ENCODE results near the gene CLASP1.

Gene CLASP1

DNA sequence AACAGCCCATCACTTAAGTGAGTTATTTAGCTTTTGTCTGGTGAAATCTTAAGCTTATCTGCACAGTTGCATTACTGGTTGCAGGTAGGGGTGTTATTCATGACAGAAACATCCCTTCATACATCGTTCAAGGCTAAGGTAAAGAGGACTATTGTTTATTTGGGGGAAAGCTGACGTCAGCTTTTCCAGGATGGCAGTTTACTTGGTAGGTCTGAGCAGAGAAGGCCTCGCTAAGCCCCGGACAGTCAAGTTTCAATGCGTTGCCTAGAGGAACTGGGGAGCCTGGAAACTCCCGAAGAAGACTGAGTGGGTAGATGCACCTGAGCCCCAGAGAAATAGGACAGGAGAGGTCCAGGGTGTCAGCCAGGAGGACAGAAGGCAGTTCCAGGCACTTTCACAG is 116.4 kb downstream of the CLASP1 start:
- no peak for DNase-seq

DNA sequence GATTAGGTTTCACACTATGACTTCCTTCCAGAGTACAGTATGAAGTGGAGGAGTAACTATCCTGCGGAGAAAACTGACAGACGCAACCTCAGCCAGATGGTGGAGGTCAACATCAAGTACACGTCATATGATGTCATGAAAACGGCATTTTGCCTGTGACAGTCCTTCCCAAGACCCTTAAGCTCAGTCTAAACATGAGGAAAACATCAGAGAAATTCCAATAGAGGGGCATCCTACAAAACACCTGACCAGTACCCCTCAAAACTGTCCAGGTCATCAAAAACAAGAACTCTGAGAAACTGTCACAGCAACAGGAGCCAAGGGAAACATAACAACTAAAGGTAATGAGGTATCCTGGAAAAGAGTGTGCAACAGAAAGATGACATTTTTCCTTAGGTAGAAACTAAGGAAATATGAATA is 116.9 kb downstream of the CLASP1 start:
- DNase-seq = no peak

DNA sequence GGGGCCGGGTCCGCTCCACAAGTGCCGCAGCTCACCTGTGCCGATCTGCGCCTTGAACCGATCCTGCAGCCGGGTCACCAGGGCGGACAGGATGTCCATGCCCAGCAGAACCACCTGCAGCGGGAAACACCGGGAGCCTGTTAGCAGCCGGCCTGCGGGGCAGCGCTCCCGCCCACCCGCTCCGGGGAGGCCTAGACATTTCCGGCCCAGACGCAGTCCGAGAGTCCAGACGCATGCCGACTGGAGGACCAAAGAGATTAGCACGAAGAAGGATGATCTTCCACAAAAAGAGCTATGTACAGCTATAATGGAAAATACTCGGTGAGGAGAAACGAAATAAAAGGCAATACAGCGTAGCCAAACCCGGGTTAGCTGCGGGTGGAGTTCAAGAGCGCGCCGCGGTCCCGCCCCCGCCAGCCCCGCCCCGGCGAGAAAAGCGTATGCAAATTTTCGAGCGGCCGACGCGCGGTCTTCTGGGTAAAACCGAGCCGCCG is 119.0 kb downstream of the CLASP1 start:
- DNase-seq = peak; percentile 89

DNA sequence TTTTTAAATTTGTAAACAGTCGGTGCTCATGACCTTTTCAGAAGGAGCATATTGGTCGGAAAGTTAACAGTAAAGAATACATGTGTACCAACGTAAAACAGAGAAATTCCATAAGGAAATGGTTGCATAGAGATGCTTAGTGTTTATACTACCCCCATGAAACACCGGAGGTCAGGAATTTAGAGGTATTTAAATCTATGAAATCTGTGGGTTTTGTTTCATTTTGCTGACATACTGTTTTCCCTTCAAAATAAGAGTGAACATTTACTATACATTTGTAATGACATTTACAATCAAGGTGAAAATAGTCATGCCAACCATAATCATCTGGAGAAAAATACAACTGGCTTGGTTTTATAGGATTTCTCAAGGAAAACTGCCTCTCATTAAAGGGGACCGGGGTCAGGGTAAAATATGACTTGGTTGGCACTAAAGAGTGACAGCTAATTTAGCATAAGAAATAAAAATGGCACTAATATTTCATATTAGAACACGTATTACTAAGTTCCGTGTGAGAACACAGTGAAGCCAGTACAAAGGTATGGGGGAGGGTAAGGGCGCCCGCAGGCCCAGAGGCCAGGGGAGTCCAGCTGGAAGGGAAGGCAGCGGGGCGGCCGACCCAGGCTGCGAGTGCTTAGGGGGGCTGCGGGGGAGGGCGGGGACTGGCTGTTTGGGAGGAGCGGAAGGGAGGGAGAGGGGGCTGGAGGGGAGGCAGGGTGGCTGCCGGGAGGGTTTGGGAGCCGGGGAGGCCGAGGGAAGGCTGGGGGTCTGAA is 119.6 kb downstream of the CLASP1 start:
- peak; percentile 63 for DNase-seq

DNA sequence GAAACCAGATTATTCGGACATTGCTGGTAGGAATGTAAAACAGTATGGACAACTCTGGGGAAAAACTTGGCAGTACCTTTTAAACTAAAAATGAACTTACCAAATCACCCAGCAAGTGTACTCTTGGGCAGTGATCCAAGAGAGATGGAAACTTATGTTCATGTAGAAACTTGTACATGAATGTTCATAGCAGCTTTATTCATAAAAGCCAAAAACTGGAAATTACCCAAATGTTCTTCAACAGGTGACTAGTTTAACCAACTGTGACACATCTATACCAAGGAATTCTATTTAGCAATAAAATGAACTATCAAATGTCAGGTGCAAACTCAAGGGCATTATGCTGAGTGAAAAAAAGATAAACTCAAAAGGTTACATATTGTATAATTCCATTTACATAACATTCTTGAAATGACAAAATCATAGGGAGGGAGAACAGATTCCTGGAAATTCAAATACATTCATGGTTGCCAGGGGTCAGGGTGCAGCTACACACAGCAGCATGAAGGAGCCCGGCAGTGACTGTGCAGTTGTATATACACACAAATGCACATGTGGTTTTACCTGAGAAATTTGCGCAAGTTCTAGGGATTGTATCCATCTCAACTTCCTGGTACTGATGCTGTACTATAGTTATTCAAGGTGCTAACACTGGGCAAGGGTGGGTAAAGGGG is 122.1 kb downstream of the CLASP1 start:
- DNase-seq = no peak

DNA sequence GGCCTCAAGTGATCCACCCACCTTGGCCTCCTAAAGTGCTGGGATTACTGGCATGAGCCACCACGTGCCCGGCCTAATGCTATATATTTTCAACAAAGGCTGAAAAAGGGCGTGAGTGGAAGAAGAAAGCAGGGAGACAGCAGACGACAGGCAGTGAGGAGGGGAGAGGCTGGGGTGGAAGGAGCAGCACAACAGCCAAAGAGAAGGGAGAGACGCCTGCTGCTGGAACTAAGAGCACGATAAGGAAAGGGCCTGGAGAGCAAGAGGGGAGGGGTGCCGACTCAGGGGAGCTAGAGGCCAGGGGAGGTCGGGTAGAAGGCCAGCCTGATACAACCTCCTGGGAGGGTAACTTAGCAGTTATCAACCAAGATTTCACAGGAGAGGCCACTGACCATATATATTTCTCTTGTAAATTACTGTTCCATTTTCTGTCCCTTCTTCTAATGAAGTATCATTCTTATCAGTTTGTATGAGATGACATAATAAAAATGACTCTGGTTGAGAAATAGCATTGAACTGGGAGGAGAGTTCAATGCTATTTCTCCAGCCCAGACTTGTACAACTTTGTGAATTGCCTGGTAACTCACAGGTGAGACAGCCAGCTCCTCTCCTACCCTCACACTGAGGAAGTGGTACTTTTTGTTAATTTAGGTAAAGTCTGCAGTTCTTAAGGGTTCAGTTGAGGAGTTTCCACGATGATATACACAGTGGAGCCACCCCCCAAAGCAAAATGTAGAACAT is 124.4 kb downstream of the CLASP1 start:
- no peak for DNase-seq

DNA sequence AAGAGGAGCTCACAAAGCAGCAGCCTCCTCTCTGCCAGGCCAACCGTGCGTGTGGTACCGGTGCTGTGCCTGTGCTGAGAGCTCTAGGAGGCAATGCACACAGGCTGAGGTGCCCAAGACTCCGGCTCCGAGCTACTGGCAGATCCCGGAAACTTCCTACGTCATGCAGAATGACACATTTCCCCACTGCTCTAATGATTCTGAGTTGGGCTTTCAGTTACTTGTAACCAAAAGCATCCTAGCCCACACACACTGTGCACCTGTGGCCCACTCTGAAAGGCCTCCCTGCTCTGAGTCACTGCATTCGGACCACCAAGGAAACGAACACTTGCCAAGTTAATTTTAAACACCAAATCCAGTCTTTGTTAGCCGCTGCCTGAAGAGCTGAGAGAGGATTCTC is 127.9 kb downstream of the CLASP1 start:
- no peak for DNase-seq

DNA sequence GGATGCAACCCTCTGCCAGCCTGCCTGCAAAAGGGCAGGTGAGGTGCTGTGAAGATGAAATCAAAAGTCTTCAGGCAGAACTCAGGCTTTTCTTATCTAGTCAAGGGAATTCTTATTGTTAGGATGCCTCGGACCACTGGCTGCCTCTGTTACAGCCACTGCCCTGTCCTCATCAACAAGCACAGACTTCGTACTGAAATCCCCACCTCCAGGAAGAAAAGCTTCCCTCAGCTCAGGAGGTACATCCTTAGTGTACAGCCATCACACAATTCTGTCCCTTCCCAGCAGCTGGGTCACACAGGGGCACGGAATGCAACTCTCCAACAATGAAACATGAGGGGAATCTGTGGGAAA is 128.6 kb downstream of the CLASP1 start:
- DNase-seq = no peak

DNA sequence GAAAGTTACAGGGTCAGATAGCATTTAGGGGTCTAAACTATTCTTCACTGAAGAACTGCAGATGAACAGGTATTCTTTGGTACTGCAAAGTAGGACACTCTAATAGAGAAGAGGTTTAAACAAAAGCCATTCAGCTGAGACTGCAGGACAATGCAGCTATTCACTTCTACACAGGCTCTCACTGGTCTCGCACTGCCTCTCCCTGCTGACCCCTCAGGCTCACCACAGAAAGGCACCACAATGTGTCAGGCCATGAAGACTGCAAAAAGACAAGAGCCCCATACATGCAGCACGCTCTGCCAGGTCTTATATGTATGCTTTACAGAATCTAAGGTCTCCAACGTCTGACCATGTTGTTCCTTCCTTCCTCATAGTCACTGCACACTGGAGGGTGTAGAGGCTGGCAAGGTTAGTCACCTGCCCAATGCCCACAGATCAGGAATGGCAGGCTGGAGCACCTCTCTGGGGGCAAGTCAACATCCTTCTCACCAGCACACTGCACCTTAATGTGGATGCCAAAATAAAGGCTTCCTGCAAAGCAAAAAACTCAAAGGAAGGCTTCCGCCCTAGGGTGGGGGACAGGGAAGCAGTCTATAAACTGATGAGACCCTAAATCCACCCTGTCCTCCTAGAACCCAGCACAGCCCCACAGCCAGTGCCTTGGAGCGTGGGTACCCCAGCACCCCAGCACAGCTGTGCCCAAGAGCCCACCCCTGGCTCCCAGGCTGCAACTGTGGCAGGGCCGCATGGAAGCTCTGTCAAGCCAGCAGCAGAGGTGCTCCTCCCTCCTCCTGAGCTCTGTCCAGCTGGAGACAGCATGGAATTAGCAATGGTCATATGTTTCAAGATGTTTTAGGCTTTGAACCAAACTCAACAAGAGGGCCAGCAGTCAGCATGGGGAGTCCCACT is 129.3 kb downstream of the CLASP1 start:
- DNase-seq = no peak

DNA sequence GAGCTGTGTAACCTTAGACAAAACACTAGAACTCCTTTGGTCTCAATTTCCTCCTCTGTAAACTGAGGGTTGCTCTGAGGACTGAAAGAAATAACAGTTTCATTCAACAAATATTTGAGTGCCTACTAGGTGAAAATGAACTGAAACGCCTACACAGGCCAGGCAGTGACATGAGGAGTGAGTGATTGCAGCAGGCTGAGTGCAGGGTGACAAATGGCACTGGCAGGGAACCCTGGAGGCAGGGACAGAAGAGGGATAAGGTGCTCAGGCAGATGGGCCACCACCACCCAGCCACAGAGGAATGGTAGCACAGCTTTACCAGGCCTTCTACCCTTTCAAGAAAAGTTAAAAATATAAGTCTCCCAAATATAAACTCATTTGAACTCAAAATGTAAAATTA is 130.1 kb downstream of the CLASP1 start:
- no peak for DNase-seq

DNA sequence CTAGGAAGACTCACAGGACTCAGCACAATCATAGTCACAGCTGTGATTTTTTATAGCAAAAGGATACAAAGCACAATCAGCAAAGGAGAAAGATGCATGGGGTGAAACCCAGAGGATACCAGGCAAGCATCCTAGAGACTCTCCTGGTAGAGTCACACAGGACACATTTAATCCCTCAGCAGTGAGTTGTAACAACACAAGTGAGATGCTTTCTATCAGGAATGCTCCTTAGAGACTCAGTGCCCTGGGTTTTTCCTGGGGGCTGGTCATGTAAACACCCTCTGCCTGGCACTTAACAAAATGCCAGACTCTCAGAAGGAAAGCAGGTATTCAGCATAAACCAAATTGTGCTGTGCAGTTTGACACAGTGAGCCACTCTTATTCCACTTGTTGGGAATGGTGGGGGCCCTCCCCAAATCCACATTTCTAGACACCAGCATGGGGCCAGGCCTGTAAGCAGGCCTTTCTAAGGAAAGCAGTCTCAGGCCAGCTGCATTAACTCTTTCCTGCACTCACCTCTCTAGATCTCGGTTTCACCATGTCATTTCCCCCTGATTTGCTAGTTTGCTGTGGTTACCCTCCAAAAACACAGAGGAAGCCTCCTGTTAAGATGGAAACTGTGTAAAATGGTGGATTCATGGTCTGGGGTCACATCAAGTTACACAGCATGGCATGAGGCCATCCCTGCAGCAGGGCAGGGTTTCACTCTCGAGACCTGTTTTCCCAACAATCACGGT is 135.5 kb downstream of the CLASP1 start:
- DNase-seq = no peak

DNA sequence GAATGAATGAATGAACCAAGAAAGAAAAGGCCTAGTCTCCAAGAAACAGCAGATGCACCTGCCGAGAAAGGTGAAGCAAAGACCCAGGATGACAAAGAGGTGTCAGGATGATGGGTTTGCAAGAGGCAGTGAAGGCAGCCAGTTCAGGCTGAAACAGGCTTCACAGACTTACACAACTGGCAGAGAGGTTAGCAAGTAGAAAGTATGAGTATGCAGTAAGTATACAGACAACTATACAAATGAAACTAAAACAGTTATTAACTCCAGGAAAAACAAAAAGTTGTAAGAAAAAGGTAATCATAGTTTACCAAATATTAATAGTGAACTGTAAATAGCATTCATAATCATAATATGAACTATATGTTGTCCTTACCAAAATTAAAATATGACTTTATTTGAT is 138.4 kb downstream of the CLASP1 start:
- DNase-seq = no peak

DNA sequence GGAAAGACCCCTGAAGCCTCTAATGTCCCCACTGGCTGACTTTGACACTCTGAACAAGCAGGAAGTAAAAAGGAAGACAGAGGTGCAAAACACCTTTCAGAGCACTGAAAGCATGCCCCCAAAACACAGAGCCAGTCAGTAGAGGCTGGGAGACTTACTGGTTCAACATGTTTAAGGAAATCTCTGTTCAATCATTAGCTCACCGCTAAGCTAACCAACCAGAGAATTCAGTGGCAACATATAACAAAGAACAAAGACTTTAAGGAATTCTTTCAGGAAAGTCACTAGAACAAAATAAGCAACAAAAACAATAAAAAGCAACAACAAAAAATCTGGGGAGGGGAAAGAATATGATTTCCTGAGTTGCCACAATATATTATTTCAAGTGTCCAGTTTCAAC is 142.6 kb downstream of the CLASP1 start:
- no peak for DNase-seq

DNA sequence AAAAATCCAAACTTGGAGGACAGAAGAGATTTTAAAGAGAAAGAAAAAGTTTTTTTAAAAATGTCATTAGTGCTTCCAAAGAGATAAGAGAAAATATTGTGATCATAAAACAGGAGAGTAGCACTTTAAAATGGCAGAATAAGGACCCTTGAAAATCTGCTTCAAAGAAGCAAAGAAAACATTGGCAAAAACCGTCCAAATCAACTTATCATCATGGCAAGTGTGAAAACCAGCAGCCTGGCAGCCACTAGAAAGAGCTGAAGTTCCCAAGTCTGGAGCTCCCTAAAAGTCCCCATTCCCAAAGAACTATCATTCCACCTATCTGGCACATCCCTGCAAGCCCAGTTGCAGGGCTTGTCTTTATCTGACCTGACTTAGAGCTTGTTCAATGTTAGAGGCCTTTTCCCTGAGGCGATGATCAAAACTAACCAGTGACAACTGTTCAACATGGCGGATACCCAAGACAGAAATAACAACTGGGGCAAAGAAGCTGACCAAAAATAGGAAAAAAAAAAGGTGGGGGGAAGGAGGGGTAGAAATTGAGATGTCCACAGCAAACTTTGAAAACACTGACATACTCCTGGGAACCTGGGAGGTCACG is 143.2 kb downstream of the CLASP1 start:
- no peak for DNase-seq

DNA sequence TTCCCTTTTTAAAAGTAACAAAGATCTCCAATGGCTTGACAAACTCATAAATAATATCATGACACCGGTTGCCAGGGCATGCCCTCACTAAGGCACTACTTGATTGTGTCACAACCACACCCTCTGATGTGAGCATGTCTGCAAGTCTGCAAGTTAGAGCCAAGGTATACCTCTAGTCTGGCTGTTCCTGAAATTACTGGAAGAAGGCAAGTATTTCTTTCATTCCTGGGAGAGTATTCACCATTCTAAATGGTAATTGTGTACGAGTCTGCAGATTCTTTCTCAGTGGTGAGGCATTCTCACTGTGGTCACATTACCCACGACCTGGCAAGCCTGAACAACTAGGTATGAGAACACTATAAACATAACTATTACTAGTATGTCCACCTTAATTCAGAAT is 144.3 kb downstream of the CLASP1 start:
- no peak for DNase-seq

DNA sequence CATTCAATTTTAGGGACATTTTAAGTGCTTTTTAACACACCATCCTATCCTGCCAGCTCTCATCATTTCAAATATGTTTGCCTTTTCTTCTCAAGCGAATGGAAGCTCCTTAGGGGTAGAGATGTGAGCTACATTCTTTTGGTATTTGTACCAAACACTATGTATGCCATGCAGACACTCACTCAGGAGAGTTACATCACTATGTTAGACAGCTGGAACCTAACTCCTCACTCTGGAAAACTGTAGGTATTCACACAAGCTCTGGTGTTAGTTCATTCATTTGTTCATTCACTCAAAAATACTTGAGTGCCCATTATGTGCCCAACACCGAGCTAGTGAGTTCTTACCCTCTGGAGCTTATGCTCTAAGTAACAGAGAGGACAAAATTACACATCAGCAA is 144.9 kb downstream of the CLASP1 start:
- no peak for DNase-seq

DNA sequence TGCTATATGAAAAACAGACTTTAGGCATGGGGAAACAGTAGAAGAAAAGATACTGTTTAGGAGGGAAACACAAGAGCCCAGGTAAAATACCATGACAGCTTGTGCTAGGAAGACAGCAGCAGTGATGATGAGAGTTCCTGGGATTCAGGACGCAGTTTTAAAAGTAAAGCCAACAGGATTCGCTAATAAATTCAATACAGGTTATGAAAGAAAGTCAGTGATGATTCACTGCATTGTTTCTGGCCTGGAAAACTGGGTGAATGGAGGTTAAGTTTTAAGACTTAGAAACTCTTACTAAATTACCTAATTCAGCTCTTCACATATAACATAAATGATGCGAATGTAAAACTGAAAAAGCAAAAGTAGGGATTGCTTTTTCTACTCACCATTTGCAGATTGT is 146.5 kb downstream of the CLASP1 start:
- no peak for DNase-seq

DNA sequence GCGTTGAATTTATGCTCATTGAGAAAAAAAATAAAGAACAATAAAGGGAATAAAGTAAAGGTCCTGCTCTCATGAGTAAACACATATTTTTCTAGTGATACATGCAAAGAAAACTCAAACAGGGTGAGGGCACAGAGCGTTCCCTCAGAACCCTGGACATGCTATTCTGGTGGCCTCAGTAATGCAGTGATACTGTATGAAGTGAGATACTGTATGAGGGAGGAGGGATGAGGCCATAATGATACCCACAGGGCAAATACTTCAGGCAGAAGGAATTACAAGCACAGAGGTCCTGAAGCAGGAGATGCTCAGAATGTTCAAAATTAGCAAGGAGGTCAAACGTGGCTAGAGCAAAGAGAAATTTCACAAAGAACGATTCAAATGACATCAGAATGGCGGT is 147.0 kb downstream of the CLASP1 start:
- no peak for DNase-seq

DNA sequence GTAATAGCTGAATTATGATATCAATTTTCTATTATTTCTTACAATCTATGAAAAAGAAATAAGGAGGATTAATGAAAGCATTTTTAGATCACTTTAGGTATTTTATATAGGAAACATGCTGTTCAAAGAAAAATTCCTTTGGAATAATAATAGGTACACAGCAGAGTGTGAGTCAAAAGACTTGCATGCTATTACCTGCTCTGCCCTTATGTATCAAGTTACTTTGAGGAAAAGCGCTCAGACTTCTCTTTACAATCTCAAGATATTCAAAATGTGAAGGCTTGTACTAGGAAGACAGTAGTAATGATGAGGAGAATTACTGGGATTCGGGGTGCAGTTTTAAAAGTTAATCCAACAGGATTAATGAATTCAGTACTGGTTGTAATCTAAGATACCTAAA is 147.7 kb downstream of the CLASP1 start:
- DNase-seq = no peak

DNA sequence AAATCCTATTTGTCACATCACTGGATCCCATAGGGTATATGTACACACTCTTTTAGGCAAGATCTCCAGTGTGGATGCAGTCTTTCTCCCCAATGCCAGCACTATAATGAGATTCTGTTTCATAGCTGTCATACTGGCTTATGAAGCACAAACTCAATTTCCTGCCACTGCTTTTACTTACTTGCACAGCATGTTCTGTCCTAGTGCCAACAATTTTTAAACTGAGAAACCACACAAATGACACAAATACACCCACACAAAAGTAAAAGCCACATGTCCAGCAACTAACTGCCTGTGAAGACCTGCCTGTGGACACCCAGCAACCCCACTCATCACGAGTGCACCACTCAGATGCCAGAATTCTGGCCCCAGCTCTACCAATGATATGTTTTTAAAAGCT is 148.2 kb downstream of the CLASP1 start:
- DNase-seq = no peak

DNA sequence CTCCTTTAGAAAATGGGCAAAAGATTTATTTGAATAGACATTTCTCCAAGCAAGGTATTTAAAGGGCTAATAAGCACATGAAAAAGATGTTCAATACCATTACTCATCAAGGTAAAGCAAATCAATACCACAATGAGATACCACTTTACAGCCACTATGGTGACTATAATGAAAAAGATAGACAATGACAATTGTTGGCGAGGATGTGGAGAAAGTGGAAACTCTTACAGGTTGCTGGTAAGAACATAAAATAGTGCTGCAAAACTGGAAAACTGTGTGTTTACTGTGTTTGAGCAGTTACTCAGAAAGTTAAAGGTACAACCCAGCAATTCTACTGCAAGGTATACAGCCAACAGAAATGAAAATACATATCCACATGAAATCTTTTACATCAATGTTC is 150.5 kb downstream of the CLASP1 start:
- no peak for DNase-seq

DNA sequence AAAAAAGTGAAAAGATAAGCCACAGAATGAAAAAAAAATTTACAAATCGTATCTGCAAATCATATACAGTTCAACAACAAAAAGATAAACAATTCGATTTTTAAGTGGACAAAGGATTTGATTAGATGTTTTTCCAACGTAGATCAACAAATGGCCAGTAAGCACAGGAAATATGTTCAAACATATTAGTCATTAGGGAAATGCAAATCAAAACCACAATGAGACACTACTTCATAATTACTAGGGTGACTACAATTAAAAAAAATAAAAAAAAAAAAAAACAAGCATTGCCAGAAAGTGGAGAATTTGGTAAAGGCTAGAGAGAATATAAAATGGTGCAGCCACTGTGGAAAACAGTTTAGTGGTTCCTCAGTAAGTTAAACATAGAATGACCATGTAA is 156.9 kb downstream of the CLASP1 start:
- no peak for DNase-seq

Measured in NCI-H1694 treated with DMSO at 0.1 percent for 48 hours (cell line).